SKM-1 treated with dmso at 0.1 percent for 144 hours (cell line): ENCODE measurements around the gene PRAMEF12.
"Not testable (repeated sequence)": the region's sequence is repeated elsewhere in the genome, so short reads cannot be mapped to it uniquely, and the experiment has no call there.

Experiments used
- DNase-seq: peaks from one replicate; lab custom pipeline; 2025; ENCODE audit not compliant: unreplicated experiment; lab: John Stamatoyannopoulos, UW

Gene PRAMEF12

DNA sequence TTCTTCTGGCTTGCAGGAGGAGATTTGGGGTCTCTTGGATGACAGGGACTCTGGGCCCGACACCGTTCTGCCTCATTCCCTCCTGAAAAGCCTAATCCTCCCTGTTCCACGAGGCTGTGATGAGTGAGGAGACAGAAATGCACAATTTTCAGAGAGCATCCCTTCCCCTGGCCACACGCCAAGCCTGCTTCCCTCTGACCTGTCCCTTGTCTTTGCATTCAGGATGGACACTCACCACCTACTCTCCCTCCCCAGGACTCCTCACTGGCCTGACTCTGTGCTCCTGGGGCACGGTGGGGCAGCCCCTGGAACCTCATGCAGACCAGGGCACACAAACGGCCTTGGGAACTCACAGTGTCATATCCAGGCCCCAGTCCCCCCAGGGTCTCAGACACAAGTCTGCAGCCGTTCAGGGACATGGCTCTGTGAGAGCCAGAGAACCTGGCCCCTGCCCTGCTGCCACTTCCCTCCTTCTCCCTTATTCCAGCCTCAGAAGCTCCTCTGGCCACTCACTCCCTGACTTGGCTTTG lies 3.5 kb upstream of the PRAMEF12 start:
- DNase-seq: no peak

GRCh38 chr1:12770620-12771019 lies 2.9 kb upstream of the PRAMEF12 start:
- no peak for DNase-seq

DNA sequence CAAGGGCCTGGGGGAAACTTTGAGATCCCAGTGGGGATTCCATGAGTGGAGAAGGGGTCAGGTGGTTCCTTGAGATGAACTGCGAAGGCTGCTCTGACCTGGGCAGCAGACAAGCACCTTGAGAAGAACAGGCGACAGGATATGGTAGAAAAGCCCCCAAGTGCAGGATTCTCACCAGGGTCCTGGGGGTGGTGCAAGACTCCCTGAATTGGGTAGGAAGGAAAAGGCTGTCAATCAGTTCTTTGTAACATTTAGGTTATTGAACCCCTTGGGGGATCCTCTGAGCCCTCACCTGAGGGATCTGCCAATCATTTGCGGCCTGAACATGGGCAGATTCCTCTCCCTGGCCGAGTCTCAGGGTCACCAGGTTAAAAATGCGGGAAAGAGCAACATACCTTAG lies 2.4 kb upstream of the PRAMEF12 start:
- DNase-seq: no peak

- no peak for DNase-seq
Measured at GRCh38 chr1:12772520-12772919, 1.0 kb upstream of the PRAMEF12 start.

DNA sequence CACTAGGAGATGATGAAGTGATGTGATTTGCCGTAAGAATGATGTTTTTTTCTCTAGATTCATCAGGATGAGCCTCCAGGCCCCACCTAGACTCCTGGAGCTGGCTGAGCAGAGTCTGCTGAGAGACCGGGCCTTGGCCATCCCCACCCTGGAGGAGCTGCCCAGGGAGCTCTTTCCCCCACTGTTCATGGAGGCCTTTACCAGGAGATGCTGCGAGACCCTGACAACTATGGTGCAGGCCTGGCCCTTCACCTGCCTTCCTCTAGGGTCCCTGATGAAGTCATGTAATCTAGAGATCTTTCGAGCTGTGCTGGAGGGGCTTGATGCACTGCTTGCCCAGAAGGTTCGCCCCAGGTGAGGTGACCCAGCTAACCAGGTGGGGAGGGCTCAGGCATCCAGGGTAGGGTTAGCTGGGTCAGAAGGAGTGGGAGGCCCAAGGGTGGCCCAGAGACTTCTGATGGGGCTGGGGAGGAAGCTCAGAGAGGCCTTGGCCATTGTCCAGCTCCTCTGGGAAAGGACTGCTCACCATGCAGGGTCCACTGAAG lies 1.3 kb downstream of the PRAMEF12 start:
- no peak for DNase-seq

DNA sequence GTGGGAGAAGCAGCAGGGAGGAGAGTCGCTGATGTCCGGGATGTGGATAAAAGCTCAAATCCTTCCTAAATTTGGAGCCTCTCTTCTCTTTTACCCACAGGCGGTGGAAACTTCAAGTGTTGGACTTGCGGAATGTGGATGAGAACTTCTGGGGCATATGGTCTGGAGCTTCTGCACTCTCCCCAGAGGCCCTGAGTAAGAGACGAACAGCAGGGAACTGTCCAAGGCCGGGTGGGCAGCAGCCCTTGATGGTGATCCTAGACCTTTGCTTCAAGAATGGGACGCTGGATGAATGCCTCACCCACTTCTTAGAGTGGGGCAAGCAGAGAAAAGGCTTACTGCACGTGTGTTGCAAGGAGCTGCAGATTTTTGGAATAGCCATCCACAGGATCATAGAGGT lies 1.9 kb downstream of the PRAMEF12 start:
- no peak for DNase-seq

DNA sequence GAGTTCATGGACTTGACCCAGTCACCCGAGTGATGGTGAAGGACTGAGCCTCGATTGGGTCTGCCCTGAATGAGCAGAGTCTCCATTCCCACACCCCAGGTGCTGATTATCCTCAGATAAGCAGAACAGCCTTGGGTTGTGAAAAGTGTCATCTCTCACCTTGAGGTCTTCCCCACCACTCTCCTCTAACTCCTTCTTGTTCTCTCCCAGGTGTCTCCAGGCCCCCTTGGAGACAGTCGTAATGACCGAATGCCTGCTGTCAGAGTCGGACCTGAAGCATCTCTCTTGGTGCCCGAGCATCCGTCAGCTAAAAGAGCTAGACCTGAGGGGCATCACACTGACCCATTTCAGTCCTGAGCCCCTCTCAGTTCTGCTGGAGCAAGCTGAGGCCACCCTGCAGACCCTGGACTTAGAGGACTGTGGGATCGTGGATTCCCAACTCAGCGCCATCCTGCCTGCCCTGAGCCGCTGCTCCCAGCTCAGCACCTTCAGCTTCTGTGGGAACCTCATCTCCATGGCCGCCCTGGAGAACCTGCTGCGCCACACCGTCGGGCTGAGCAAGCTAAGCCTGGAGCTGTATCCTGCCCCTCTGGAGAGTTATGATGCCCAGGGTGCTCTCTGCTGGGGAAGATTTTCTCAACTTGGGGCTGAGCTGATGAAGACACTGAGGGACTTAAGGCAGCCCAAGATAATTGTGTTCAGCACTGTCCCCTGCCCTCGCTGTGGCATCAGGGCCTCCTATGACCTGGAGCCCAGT lies 3.4 kb downstream of the PRAMEF12 start:
- no peak for DNase-seq

DNA sequence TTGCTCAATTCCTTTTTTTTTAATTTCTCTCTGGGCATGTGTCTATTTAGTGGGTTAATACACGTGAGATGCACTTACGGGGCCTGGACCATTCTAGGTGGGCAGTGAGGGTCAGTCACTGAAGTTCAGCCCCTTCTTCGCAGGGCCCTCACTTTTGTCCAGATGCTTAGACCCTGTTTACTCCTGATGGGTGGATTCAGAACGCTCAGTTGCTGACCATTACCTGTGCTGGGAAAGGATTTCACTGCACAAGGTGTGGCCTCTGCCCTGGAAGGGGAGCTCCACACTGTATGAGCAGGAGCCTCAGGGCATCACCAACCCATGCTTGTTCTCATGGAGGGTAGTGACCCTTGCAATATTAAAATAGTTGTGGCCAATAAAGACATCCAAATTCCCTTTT lies 4.5 kb downstream of the PRAMEF12 start:
- no peak for DNase-seq

GRCh38 chr1:12778907-12779306 lies 5.4 kb downstream of the PRAMEF12 start:
- DNase-seq: no peak

GRCh38 chr1:12781488-12781887 lies 8.0 kb downstream of the PRAMEF12 start:
- DNase-seq: not testable (repeated sequence)

DNA sequence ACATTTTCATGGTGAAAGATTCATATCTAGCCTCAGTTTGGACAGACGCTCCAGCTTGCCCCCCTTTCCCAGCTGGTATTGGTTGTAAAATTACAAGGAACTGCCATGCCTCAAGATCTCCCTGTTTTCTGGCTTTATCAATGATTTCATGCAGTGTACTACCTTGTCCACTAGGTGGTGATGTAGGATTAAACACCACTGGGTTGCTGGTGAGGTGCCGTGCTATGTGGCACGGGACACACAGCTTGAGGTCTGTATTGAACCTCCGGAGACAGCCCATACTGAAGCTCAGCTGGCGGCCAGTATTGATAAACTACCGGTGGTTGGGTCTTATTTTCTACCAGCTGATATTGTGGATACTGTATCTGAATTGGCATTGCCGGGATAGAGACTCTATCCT lies 10.2 kb downstream of the PRAMEF12 start:
- not testable (repeated sequence) for DNase-seq

- not testable (repeated sequence) for DNase-seq
Measured at GRCh38 chr1:12784729-12785128, 11.2 kb downstream of the PRAMEF12 start.

DNA sequence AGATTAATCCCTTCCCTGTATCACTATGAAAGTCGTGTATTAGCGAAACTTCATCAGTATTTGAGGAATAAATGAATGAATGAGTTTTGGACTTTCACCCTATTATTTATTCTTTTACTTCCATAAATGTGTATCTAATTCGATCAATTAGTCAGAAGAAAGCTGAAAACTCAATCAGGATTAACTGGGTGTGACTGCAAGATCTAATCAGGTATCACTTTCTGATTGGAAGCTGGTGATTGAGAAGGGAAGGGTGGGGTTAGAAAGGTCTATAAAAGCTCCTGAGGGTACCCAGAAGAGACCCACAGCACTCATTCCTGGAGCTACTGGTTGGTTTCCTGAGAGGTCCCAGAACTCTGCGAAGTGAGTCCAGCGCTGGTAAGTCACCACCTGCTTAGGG lies 17.6 kb downstream of the PRAMEF12 start, which contains the start of gene PRAMEF1:
Gene PRAMEF1, plus strand, starts transcription at position 301 of the 400 bp plus-strand sequence. CDS start 1,831 bp downstream, outside the sequence.
- DNase-seq: not testable (repeated sequence)

DNA sequence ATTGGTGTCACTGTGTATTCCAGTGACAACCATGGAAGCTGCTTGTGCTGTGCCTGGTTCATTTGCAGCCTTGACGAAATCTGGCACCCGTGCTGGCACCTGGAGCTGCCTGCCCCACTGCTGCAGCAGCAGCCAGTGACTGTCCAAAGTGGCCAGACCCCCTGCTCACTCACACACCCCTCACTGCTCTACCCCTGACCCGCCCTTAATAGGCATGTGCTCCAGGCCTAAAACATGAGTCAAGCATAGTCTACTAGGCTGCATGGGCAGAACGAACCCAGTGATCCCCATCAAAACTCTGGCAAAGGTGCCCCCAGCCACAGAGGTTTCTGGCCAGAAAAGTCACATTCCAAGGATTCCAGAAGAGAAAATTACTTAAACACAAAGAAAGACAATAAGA lies 25.4 kb downstream of the PRAMEF12 start:
- no peak for DNase-seq

- no peak for DNase-seq
Measured at GRCh38 chr1:12799730-12800129, 26.2 kb downstream of the PRAMEF12 start.

DNA sequence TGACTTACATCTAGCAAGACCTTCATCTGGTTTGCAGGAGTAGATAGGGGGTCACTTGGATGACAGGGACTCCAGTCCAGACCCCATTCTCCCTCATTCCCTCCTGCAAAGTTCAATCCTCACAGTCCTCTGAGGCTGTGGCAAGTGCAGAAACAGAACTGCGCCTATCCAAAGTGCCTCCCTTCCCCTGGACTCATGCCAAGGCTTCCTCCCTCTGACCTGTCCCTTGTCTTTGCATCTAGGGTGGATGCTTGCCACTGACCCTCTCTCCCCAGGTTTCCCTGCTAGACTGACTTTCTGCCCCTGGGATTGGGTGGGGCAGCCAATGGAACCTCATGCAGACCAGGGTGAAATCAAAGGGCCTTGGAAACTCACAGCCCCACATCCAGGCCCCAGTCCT lies 36.4 kb downstream of the PRAMEF12 start:
- DNase-seq: no peak

DNA sequence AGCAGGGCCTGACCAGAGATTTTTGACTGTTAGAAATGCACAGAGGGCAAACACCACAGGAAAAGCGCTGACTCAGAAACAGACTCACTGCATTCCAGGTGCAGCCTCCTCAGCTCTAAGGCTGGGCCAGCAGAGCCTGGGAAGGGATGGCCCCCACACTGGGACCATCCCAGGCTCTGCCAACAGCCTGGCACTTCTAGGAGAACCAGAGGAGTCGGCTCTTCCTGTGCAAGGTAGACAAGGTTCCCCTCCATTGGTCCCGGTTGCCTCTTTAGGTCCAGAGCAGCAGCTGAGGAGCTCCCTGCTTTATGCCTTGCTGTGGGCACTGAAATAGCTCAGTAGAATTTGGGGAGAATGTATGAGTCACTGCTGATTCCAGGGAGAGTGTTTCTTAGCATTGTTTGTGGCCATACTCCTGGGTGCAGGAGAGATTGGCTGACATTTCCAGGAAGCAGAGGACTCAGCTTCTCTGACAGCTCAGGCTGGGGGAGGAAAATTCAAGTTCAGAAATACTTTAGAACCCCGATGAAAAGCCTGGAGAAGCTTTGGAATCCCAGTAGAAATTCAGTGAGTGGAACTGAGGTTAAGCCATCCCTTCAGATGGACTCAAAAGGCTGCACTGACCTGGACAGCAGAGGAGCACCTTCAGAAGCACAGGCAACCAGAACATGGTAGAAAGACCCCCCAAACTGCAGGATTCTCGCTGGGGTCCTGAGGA lies 37.3 kb downstream of the PRAMEF12 start:
- no peak for DNase-seq

DNA sequence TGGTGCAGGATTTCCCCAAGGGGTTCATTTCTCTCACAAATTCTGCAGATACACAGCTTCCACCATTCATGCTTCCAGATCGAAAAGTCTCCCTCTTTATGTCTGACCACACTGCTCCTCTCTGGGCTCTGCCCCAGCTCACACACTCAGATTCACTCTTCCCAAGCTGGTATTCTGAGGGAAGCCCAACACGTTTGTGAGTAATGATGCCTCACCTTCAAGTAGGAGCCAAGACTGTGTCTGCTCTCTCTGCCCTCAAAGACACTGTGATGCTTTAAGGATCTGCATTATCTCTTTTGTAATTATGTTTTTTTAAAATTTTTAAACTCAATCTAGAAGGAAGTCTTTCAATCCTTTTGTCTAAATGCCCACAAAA lies 37.9 kb downstream of the PRAMEF12 start:
- DNase-seq: no peak

DNA sequence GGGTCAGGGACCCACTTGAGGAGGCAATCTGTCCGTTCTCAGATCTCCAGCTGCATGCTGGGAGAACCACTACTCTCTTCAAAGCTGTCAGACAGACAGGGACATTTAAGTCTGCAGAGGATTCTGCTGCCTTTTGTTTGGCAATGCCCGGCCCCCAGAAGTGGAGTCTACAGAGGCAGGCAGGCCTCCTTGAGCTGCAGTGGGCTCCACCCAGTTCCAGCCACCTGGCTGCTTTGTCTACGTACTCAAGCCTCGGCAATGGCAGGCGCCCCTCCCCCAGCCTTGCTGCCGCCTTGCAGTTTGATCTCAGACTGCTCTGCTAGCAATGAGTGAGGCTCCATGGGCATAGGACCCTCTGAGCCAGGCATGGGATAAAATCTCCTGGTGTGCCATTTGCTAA lies 45.5 kb downstream of the PRAMEF12 start:
- not testable (repeated sequence) for DNase-seq
